Measurements from ENCODE around the gene ITGA1.

Gene ITGA1

GRCh38 chr5:52771343-52772039 is 16.2 kb upstream of the ITGA1 start:
- no peak for TF ChIP-seq ZFX (IDR thresholded peaks at IDR 0.05; ENCODE audit: borderline replicate concordance)
- no peak for TF ChIP-seq CTCF (IDR thresholded peaks at IDR 0.05)
- H3K27ac ChIP-seq: no peak overlapping the region

- H3K27ac ChIP-seq: no peak overlapping the region
- TF ChIP-seq CTCF (IDR thresholded peaks at IDR 0.05) (no peak), ZFX (IDR thresholded peaks at IDR 0.05; ENCODE audit: borderline replicate concordance) (no peak)
These were observed 15.0 kb upstream of the ITGA1 start for GRCh38 chr5:52772668-52773067.

GRCh38 chr5:52773342-52773741 is 14.4 kb upstream of the ITGA1 start:
- TF ChIP-seq ZFX (IDR thresholded peaks at IDR 0.05; ENCODE audit: borderline replicate concordance) (no peak), CTCF (IDR thresholded peaks at IDR 0.05) (no peak)
- H3K27ac ChIP-seq: no peak overlapping the region

- TF ChIP-seq ZFX (IDR thresholded peaks at IDR 0.05; ENCODE audit: borderline replicate concordance) (no peak), CTCF (IDR thresholded peaks at IDR 0.05) (no peak)
These were observed 13.7 kb upstream of the ITGA1 start for GRCh38 chr5:52774005-52774410.

GRCh38 chr5:52776116-52776515 is 11.6 kb upstream of the ITGA1 start:
- no peak overlapping the region for H3K27ac ChIP-seq
- TF ChIP-seq ZFX (IDR thresholded peaks at IDR 0.05; ENCODE audit: borderline replicate concordance) (no peak), CTCF (IDR thresholded peaks at IDR 0.05) (no peak)

More at GRCh38 chr5:52774005-52774410, 13.7 kb upstream of the ITGA1 start:
- H3K27ac ChIP-seq: no peak overlapping the region

GRCh38 chr5:52777186-52777585 is 10.5 kb upstream of the ITGA1 start:
- TF ChIP-seq CTCF (IDR thresholded peaks at IDR 0.05) (no peak), ZFX (IDR thresholded peaks at IDR 0.05; ENCODE audit: borderline replicate concordance) (no peak)
- H3K27ac ChIP-seq: no peak overlapping the region

GRCh38 chr5:52778781-52779180 is 8.9 kb upstream of the ITGA1 start:
- TF ChIP-seq CTCF (IDR thresholded peaks at IDR 0.05) (no peak), ZFX (IDR thresholded peaks at IDR 0.05; ENCODE audit: borderline replicate concordance) (no peak)

More at GRCh38 chr5:52778781-52779180, 8.9 kb upstream of the ITGA1 start:
- H3K27ac ChIP-seq: no peak overlapping the region
